NCI-H82 (cell line): ENCODE measurements around the gene PGC.

Source experiments
- DNase-seq: peaks from one replicate; lab custom pipeline; 2025; lab: John Stamatoyannopoulos, UW

Gene PGC

DNA sequence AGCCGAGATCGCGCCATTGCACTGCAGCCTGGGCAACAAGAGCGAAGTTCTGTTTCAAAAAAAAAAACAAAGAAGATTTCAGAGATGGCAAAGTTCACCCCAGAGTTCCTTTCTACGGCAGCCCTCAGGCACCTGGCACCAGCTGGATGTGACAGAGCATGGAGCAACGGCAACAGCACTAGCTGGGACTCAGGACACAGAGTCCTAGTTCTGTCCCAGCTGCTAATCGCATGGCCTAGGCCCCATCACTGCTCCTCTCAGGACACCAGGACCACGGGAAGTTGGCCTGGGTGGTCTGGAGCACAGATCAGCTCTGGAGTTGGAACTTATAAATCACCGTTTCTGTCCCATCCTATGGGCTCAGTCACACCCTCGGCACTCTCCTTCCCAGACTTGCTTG lies 1.1 kb downstream of the PGC start:
- DNase-seq: no peak

GRCh38 chr6:41744236-41744787 lies 2.9 kb downstream of the PGC start:
- no peak for DNase-seq

GRCh38 chr6:41743406-41744235 lies 3.6 kb downstream of the PGC start:
- no peak for DNase-seq

DNA sequence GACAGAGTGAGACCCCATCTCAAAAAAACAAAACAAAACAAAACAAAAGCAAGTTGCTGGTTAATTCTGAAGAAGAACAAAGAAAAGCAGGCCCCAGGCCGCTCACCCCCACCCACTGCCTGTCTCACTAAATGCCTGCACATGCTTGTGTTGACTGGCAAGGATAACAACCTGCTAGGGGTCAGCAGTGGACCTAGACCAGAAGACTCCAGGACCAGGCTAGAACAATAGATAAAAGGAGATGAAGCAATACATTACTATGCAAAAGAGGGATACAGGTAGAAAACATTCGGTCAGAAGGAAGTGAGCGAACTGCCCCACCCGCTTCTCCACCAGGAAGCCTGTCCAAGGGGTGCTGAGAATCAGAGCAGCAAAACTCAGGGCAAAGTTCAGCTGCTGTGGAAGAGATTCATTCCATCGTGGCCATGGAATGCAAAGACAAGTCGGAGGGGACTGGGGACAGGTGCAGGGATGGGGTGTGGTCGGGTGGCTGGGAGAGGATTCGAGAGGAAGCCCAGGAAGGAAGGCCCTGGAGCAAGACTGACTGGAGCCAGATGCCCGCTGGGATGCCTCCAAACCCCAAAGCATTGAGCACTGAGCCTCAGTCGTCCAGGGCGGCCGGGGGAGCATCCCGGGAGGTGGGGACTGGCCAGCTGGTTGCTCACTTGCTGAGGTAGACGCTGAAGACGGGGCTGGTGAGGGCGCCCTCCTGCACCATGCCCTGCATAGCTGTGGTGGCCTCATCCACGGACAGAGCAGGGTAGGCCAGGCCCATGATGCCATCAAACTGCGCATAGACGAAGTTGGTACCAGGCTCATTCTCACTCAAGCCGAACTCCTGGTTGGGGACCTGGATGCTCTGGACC lies 5.3 kb downstream of the PGC start:
- no peak for DNase-seq

- DNase-seq: no peak
Observed at GRCh38 chr6:41740366-41741162, 6.6 kb downstream of the PGC start.

- no peak for DNase-seq
Observed at GRCh38 chr6:41739041-41739440, 8.2 kb downstream of the PGC start.

DNA sequence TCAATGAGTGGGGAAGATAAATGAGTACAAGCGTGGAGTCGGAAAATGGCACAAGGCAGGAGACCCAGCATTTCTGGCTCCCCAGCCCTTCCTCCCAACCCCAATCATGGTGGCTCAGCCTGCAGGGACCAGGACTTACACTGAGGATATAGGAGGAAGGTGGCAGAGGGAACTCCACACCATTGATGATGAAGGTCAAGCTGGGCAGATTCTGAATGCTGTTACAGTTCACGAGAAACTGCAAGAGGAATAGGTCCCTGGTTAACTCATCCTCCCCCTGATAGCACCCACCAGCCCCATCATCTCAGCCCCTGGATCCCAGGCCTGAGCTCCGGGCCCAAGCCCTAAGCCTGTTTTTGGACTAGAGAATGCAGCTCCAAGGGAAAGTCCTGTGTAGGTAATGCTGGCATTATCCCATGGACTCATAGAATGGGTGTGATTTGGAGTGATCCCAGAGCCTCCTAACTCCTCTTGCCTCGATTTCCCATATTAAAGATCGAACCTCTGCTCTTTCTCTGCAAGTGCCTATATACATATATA lies 9.5 kb downstream of the PGC start:
- DNase-seq: no peak

DNA sequence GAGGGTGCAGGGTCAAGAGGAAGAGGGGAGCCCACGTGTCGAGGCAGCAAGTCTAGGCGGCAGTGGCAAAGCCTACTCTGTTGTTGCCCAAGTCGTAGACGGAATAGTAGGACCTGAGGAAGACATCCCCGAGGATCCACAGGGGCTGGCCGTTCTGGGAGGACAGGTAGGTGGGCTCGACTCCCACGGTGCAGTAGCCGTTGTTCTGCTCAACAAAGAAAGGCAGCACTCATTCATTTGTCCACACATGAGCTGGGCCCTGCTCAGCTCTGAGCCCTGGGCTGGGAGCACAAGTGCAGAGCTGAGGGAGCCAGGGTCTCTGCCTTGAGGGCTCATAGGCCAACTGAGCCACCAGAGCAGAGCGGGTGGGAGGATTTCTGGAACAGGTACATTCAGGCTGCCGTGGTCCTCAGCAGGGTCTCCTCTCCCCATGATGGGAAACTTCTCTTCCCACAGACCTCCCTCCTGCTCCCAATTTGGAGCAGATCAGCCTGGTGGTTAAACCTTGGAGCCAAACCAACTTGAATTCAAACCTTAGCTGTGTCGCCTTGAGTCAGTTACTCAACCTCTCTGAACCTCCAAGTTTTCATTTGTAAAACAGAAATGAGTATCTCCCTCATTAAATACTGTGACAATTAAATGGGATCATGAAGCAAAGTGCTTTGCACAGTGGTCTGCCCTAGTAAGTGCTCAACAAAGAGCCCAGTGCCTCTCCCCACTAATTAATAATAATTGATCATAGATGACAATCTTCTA lies 10.2 kb downstream of the PGC start:
- no peak for DNase-seq

DNA sequence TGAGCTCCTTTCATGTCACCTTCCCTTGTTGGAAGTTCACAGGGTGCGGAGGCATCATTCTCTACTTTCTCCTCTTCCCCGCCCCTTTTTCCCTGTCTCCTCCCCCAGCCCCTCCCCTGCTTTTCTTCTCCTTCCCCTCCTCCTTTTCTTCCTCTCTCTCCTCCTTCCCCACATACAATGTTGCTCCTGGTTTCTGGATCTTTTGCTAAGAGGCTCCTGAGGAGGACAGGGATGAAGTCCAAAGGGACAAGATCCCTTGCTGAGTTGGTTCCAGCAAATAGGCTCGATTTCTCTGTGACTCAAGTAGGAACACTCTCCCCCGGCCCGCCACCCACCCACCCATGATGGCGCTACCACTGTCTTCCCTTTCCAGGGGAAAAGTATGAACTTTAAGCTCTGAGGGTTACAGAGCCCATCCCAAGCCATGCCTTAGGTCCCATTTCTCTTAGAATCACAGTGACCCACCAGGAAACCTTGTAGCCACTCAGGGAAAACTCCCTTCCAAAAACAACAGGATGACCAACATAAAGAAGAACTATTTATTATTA lies 10.9 kb downstream of the PGC start:
- peak; percentile 41 for DNase-seq

- DNase-seq: peak; percentile 96
Observed at GRCh38 chr6:41735427-41736185, 11.6 kb downstream of the PGC start, which contains the start of gene TFEB. Gene TFEB (minus strand): TSS chr6:41735608. CDS start chr6:41691213, 44,395 bp downstream.

DNA sequence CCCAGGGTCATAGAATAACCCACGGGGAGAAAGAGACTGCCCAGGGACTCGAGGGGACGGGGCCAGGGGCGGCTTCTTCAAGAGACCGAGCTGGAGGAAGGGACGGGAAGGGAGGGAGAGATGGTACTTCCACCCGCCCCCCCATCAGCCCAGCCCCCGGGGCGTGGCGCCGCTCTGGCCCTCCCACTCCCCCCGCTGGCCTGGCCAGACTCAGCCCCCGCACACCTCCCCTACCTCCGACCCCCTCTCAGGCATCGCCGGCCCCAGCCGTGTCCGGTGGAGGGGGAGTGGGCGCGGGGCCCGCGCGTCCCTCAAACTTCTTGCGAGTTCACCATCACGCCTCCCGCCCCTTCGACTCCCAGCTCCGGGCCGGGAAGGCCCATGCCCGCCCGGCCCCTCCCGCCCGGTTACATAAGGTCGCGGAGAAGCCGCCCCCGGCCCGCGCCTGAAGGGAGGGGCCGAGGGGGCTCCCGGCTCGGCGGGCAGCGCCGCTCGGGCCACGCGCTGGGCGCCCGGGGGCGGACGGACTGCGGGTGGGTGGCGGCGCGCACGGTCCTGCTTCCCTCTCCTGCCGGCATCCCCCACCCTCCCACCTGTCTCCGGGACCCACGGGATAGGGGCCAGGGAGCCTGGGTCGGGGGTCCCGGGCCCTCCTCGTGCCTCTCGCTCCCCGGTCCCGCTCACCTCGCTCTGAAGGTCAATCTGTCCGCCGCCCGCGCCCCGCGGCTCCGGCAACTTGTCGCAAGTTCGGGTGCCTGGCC lies 12.4 kb downstream of the PGC start:
- peak; percentile 83 for DNase-seq

DNA sequence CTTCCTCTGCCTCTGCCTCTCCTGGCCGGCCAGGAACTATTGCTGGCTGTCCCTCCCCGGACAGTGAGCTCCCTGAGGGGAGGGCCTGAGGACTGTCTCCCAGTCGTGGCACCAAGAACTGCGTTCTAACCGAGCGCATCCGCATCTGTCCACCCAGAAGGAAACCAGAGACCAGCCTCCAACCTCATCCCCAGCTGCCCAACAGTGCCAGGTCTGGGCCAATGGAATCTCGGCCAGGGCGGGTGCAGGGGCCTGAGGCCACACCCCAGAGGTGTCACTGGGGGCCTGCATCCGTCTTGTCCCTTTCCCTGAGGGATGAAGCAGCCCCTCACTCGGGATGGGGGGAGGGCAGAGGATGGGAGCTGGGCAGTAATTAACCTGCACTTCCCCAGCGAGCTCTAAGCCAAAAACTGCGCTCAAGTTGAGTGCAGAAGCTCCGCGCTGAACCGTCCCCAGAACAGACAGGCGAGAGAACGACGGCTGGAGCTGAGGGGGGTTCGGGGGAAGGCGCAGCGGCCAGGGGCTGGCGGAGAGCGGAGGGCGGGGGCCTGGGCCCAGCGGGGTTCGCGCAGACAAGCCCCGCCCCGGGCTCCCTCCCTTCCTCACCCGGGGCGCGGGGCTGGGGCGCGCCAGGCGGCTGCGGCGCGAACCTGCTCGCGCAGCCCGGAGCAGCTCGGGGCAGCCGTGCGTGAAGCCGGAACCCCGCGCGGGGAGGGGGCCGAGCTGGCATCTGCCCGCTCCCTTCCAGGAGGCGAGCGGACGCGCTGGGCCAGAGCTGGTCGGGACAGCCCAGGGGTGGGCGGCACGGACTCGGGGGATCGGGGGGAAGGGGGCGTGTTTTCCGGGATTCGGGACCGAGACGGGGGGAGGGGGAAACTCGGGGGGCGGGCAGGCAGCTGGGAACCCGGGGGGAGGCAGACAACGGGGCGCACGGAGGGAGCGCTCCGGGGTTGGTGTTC lies 13.2 kb downstream of the PGC start:
- DNase-seq: peak; percentile 79

DNA sequence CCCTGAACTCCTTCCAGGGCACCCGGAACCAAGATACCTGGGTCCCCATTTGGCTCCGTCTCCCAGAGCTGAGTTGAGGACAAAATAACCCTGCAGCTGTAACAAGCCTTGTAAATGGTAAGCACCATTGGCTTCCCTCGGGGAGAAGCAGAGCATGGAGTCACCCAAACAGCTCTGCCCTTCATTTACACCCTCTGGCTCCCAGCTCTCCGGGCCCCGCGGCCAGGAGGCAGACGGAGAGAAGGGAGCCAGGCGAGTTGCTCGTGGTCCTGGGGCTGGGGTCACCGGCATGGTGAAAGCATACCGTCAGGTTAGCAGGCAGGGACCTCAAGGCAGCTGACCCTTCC lies 13.9 kb downstream of the PGC start:
- no peak for DNase-seq

DNA sequence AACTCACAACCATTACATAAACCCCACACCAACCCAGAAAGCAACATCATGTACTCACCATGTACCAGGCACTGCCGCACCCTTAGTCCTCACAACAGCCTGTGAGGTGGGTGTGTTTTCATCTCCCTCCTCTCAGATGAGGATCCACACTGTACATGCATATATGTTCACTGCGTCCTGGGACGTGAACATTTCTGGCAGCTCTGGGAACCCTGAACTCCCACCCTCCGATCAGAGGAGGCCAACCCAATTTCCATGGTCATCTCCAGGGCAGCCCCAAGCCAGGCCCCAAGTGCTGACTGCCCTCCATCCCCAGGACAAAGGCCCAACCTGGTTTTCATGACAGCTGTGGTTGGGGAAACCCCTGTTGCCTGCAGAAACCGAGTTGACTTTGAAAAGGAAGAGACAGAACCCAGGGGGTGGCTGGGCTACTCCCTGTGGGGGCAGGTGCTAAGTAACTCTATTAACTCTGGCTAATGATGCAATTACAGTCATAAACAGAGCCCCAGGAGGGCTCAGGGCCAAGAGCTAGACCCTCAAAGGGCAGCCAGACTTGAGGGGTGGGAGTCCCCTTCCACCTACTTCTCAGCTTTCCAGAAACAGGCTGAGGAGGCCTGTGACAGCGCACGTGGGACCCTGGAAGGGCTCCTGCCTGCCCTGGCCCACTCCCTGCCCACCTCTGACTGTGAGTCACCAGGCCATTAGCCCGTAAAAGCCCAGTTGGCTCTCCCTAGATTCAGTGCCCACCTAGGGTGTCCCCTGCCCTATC lies 14.4 kb downstream of the PGC start:
- DNase-seq: peak; percentile 23

- no peak for DNase-seq
Observed at GRCh38 chr6:41732149-41732548, 15.0 kb downstream of the PGC start.

DNA sequence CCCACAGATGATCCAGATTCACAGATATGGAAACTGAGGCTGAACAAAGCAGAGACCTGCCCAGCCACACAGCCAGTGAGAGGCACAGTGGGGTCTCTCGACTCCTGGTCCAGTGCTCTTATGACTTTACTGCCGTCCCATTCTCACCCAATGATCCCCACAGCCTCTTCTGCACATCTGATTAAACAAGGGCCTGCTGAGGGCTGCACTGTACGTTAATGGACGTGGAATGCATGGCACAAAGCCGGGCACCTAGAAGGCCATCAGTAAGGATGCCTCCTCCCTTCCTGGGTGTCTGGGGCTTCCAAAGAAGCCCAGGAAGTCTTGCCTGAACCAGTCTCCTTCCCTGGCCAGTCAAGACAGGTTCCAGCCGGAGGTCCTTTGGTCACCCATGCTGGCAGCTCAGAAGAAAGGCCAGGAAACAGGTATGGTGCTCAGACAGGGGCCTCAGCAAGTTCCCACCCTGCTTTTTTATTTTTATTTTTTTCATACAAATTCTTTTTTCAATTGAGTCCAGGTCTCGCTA lies 15.6 kb downstream of the PGC start:
- no peak for DNase-seq
